NCI-H2107 (cell line): Measurements from ENCODE around the gene TMEM184A.

Experiments
- DNase-seq: peaks from one replicate; lab custom pipeline; 2025; lab: John Stamatoyannopoulos, UW

Gene TMEM184A

DNA sequence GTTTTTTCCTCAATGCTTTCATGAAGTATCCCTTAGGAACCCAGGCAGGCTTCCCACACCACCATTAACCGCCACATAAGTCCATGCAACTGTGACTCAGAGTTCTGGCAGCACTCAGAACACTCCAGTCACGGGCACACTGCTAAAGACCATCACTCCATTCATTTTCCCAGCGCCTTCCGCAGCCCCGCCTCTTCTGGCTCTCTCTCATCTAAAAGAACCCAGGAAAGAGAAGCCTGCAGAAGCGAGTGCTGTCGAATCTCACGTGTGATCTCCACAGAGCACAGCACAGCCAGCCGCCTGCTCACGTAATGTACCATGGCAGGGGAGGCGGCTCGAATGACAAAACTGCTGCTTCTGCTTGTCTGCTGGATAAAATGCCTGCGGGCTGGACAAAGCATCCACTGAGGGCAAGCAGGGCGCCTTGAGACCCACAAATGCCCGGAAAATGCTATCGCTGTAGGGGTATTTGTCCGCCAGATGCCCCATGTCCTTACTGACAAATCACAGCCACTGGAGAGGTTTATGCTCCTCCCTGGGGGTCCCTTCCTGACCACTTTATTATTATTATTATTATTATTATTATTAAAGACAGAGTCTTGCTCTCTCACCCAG, 12.0 kb upstream of the TMEM184A start:
- DNase-seq, result no peak

DNA sequence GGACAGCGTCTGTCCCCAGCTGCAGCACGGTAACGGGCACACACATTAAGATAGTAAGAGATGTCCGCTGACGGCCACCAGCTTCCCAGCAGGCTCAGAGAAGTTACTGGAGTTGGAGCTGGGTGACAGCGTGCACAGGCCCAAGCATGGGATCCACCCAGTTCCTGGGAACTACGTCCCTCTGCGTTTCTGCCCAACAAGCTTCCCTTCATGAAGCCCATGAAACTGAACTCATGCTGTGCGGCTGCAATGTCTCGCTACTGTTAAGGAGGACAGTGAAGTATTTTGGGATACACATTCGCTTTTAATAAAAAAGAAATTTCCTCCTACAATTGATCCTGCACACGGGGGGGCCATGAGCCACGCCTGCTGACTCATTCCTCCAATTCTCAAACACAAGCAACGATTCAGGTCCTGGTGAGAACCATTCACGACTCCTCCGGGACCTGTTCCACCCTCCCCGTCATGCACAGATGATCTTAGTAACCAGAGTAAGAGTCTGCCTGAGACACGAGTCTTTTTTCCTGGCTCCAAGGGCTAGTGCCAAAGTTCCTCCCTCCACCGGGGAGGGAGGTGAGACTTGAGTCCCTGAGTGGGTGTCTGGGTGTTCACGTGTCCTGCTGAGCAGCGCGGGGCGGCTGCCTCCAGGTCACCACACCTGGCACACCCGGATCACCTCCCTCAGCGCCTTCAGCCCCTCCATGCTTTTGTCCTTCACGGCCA, 11.2 kb upstream of the TMEM184A start:
- no peak for DNase-seq

DNA sequence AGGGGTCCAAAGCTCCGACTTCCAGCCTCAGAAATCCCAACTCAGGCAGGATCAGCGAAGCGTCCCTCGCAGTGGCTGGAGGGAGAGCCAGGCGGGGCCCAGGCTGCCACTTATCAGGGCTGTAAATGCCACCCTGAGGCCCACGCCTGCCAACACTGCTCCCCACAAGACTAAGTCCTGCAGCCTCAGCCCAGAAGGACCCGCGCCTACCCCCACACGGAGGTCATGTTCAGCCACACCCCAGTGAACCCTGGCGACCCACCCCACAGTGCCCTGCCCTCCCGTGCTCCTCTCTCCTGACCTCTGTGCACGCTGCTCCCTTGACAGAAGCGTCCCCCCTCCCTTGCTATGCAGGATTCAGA, 10.7 kb upstream of the TMEM184A start:
- DNase-seq, result no peak

DNA sequence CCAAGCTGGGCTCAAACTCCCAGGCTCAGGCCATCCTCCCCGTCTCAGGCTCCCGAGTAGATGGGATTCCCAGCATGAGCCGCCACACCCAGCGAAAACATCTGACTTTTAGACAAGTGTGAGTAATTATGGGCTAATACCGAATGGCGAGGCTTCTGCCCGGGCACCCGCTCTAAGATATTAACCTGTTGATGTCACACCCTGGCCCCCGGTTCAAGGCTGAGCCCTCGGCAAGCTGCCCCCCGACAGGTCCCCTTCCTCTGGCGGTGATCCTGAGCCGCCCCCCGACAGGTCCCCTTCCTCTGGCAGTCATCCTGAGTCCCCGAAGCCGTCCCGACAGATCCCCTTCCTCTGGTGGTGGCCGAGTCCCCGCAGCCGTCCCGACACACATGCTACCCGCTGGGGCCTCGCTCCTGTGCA, 8.6 kb upstream of the TMEM184A start:
- no peak for DNase-seq

DNA sequence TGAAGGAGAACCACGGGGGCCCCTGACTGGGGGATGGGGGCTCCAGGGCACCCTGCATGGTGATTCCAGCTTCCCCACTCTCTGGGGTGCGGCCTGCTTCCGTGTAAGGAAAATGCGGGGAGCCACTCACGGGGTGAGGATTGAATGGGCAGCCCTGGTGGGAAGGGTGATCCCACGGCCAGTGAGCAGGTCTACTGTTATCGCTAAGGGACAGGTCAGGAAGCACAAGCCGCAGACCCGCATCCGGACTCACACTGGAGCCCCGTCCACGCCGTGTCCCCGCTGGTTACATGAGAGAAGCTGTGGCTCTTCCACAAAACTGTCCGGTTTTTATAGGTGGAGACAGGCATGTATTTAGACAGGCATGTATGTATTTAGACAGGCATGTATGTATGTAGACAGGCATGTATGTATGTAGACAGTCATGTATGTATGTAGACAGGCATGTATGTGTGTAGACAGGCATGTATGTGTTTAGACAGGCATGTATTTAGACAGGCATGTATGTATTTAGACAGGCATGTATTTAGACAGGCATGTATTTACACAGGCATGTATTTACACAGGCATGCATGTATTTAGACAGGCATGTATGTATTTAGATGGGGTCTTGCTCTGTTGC, 8.1 kb upstream of the TMEM184A start:
- DNase-seq, result no peak

DNA sequence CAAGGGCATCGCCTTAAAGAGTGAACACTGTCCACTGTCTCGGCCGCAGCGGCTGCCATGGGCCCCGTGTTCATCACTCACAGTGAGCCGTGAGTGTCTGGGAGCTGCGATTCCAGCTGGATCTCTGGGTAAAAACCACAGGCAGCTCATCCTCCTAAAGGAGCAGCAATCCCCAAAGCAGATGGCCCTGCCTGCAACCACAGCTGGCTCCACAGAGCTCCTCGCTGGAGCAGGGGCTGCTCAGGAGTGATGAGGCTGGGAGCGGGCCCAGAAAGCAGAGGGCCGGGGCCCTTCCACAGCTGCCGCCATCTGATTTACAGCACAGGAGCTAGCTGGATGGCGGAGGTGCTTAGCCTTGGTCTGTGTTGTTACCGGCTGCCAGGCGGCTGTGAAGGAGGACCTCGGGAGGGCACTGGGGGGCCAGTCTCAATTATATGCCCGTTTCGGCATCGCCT, 6.6 kb upstream of the TMEM184A start:
- no peak for DNase-seq

DNA sequence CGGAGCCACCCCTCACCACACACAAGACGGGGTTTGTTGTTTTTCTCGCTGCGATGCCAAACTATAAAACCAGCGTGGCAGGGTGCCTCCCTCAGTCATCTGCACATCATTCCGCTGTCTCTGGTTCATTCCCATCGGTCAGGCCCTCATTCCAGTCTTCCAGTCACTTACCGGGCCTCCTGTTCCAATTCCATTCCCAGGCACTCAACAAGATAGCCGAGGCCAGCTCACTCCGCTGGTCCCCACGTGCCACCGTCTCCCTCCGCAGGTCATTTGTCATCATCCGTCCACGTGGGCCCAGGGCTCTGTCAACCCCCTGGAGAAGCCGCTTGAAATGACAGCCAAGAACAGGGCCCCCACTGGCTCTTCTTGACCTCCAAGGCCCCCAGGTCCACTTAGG, 6.1 kb upstream of the TMEM184A start:
- DNase-seq, result no peak

DNA sequence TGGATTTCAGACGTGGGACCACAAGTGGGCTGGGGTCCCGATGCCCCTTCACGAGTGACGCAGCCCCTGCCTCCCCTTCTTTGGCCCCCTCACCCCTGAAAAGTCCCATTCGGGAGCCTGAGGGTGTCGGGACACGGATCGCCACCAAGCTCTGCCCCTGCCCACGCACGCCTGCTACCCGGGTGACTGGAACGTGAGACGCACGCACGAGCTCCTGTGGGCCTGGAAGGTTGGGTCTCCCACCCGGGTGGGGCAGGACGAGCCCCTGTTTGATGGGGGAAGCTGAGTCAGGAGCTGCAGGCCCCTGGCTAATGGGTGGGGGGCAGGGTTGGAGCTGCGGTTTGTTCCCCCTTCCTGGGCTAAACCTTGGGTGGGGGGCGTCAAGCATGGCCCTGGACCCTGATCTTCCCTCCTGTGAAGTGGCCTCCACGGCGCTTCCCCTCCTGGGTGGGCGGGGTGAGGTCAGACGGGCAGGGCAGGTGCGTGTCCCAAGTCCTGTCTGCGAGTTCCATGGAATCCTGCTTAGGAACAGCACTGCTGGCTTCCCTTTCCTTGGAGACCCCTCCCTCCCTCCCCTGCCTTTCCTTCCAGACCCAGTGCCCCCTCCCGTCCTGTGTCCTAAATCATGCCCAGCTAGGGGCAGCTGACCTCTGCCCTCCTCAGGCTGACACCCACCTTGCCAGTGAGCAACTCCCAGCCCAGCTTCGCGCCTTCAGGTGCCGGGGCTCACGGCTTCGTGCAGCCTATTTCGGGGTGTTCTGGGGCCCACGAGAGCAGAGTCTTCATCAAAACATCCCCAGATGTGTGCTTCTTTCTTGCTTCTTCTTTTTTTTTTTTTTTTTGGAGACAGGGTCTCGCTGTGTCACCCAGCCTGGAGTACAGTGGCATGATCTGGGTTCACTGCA, 5.3 kb upstream of the TMEM184A start:
- DNase-seq, result no peak

DNA sequence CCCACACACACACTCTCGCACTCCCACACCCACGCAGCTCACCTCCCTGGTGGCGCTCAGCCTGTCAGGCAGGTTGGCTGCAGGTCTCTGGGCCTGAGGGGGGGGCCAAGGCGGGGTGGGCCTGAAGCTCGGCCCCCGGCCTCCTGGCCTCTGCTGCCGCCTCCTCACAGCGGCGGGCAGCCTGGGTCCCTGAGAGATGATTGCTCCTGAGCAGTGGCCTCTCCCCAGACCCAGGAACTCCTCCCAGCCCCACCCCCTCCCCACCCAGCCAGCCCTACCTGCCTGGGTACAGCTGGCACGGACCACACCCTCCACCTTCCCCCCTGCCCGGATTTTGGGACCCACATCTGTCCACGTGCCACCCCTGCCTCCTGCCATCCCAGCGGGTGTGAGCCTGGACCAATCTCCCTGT, 4.6 kb upstream of the TMEM184A start:
- DNase-seq, result no peak

DNA sequence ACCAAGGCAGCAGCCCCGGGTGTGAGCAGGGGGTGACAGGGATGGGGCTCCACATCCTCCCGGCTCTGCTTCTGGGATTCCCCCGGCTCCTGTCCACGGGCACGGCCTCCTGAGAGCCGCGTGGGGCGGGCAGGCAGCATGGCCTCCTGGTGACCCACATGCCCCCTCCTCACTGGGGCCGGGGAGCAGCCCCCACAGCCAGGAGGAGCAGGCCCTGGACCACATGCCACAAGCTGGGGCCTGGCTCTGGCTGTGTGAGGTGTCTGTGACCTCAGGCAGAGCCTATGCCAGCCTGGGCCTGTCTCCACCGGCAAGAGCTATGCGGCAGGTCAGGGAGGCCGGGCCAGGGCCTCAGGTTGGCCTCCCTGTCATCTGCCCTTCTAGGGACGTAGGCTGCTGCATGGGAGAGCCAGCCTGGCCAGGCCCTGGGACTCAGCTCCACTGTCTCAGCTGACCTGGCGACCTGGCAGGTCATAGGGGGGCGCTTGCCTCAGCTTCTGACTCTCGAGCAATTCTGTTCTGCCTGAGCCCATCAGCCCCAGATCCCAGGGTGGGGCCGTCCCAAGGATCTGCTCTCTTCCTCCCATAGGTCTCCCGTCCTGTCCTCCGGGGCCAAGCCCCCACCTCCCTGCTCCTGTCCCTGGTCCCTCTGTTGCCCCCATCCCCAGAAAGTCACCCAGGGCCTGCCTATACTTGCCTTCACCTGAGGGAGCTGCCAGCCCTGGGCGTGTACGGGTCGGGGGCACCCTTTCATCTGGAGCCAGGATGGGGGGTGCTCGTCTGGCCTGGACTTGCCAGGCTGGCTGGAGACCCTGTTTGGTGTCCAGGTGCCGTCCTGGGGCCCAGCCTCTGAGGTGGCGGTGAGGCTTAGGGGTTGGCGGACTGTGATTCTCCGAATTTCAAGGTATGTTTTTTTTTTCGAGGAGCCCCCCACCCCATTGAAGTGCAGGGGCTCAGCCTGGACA, 3.9 kb upstream of the TMEM184A start:
- DNase-seq, result no peak

DNA sequence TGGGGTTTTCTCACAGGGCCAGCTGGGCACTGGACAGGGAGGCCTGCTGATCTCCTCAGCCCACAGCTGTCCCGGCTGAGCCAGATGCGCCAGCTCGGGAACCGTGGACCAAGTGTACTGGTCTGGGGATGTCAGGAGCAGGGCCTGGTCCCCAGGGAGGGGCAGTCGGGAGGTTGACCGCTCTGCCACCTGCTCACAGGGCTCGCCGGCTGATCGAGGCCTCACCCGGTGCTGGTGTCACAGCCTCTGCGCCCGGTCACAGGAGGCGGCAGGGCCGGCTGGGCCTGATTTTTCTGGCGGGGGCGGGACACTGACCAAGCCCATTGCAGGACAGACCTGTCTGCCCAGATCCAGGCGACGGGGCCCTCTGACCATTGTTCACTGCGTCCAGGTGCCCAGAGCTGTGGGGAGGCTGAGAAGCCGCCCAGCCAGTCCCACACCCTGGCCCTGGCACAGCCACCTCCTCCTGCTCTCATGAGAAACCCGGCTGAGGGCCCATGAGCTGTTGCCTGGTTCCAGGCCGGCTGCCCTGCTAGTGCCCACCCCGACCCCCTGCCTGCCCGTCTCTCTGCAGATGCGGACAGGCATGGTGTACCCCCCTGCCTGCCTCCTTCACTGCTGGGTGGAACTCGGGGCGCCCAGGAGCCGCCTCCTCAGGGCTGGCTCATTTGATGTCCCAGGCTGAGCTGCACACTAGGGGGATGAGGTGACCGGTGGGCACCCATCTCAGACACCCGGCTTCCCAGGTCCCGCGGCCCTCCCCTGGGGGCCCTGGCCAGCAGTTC, 3.0 kb upstream of the TMEM184A start:
- DNase-seq, result no peak

DNA sequence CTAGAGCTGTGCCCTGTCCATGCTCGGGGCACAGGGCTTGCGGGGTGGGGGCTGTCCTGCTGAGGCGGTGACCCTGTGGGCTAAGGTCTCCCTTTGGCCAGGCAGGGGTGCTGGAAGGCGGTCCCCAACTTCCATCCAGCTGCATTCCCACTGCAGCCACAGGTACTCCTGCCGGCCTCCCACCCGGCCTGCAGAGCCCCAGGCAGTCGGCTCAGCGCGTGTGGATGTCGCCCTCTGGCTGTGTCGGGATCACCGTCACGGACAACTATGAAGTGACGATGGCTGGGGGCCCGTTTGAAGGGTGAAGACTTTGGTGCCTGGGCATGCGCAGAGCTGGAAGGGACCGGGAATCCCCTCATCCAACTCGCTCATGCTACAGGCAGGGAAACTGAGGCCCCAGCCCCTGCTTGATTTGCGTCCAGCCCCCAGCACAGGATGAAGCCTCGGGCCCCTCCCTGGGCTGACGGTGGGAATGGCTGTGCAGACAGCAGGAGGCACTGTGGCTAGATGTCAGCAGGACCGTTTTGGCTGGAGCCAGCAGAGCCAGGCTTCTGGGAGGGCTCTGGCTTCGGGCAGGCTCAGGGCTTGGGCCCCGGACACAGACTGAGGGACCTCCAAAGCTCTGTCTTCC, 2.3 kb upstream of the TMEM184A start:
- no peak for DNase-seq

DNA sequence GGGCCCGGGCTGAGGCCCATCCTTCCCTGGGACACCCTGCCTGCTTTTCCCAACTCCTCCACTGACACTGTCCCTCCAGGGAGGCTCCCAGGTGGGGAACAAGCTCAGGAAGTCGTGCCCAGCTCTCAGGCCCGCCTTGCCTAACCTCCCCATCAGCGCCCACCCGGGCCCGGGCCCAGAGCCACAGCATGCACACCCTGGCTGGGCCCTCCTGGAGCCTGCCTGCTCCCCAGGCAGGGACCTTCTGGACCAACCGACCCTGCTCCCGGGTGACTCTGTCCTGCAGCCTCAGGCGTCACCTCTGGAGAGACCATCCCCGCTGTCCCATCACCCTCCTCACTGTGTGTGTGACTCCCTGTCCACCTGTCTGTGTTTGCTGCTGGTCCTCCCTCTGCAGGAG, 1.8 kb upstream of the TMEM184A start:
- no peak for DNase-seq

DNA sequence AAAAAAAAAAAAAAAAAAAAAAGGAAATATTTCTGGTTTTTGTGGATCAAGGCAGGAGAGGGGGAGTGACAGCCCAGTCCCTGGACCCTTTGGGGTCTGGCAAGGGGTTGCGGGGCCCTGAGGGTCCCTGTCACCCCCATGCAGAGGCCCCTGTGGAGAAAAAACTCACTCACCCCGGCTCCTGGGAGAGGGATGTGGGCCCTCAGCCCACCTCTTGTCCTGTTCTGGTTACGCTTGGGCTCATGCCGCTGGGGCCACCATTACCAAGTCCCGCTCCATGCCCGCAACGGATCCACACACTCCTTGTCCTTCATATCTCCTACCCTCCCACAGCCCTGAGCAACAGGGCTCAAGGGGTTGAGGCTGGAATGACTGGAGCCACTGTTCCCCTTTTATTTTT, 1.0 kb upstream of the TMEM184A start:
- DNase-seq, result no peak

DNA sequence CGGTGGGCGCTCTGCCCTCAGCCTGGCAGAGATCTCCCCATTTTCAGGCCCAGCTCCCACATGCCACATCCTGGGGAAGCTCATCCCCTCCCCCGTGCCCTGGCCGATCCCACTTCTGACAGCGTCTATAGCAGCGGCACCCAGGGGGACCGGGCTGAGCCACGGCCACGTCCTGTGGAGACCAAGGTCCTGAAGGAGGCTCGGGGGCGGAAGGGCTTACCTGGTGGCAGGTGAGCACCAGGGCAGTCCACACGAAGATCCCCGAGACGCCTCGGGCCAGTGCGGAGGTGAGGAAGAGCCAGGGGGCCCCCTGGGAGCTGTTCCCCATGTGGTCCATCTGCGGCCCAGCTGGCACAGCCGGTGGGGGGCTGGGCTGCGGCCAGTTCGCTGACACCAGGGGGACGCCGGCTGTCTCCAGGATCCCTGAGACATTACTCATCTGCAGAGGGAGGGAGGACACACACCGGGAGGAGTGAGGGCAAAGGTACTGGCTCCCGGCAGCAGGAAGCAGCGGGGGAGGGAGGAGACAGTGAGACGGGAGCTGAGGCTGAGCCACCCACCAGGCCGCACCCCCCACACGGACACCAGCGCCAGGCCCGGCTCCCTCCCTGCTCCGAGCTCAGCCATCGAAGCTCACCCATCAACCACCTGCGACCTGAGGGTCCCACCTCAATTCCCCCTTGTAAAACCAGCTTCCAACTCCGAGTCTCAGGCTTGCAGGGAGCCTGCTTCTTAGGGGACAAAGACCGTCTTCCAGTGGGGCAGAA, 776 bp downstream of the TMEM184A start:
- peak; percentile 59 for DNase-seq

DNA sequence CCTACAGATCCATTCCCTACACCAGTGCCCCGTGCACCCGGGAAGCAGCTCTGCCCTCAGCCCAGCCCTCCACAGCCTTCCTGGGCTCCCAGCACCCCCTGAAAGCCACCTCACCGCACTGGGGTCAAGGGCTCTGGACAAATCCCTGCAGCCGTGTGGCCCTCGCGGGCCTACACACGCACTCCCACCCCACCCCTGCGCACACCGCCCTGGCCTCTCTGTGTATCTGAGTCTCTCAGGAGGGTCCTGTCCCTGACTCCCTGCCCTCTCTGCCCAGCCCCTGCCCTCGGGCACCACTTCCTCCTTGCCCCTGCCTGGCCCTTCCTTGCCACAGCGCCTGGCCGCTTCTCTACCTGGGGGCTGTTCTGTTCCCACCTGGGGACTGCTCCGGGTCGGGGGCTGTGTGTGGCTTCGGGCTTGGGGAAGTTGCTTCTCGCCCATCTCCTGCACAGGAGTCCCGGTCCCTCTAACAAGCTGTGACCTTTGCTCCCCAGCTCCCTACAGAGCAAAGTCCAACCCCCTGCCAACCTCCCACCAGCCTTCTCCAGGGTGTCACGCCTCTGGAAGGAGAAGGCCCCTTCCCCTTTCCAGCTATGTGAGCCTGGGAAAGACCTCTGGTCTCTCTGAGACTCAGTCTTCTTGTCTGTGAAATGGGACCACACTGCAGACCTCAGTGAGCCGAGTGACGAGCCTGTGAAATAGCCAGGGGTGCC, 1.5 kb downstream of the TMEM184A start:
- no peak for DNase-seq

DNA sequence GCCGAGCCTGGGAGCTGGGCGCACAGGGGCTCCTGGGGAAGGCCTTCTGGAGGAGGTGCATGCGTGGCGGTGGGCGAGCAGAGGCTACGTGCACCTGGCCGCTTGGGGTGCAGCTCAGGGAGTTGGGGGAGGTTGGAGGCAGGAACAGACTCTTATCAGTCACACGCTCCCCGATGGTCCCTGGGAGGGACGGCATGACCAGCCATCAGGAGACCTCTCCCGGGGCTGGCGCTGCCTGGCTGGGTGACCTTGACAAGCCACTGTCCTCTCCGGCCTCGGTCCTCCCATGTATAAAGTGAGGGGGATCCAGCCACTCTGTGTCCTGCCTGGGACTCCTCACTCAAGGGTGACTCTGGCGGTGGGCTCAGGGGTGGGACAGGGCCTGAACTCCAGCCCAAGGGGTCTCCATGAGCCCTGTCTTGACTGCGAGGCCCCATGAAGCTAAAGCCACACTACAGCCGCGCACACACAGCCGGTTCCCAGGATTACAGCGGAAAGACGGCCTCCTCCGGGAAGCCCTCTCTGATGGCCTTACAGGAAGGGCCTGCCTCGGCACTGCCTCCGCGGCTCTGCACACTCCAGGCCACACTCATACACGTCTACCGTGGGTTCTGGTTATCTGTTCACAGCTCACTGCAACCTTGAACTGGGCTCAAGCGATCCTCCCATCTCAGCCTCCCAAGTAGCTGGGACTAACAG, 2.3 kb downstream of the TMEM184A start:
- no peak for DNase-seq

DNA sequence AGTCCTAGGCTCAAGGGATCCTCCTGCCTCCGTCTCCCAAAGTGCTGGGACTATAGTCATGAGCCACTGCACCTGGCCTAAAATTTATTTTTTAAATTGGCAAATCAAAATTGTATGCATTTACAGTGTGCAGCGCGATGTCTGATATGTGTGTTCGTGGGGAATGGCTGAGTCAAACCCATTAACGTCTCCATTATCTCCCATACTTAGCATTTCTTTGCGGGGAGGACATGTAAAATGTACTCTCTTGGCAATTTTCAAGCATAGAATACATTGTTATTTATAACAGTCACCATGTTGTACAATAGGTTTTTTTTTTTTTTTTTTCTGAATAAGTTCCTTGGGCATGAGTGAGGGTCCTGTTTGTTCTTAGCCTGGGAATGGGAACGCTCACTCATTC, 3.8 kb downstream of the TMEM184A start:
- no peak for DNase-seq
